Retina (tissue), 1 donor: ENCODE results near the gene WNT3A.

Experiments used
- DNase-seq: peaks from one replicate; pipeline ENCODE4 v3.0.0-alpha.2; 2016

The WNT3A gene

GRCh38 chr1:228088586-228089498, 82.0 kb downstream of the WNT3A start:
- no peak for DNase-seq

GRCh38 chr1:228089519-228090380, 83.0 kb downstream of the WNT3A start:
- no peak for DNase-seq

- no peak for DNase-seq
These were observed 83.8 kb downstream of the WNT3A start for GRCh38 chr1:228090613-228091081.

DNA sequence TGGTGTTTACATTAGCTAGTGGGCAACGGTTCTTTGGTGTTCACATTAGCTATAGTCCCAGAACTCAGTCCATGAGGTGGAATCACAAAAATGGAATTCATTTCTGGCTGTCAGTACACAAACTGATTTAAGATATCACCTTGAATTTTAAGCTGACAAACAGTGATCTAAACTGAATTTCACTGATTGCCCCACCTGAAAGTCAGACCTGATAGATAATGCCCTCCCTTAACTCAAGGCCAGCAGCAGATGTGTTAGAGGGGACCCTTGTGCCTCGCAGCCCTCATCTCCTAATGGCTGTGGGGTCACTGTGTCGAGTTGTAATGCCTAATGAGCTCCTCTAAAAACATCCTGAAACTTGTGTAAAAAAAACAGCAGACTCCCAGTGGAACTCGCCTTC, 84.3 kb downstream of the WNT3A start:
- no peak for DNase-seq

GRCh38 chr1:228092342-228093049, 85.7 kb downstream of the WNT3A start:
- no peak for DNase-seq

GRCh38 chr1:228093050-228093906, 86.5 kb downstream of the WNT3A start:
- DNase-seq = no peak

DNA sequence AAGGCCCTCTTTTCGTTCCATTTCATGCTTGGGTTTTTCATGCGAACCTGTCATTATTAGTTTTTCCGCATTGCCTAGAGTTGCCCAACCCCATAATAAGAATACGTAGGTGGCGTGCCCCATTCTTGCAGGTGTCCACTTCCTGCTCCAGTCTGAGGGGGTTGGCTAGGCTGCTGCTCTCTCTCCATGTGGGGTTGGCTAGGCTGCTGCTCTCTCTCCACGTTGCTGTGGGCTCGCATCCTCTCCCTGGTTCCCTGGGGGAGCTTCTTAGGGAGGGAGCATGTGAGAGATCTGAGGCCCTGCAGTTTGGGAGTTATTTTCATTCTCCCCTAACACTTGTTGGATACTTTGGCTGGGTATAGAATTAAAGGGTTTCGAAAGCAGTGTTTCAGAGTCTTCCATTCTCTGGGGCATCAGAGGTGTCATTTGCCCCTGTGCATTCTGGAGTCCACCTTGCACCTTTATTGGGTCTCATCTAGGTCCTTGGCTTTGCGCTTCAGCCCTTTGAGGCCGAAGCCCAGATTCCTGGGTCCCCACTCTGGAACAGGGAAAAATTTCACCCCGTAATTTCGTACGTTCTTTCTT, 87.7 kb downstream of the WNT3A start:
- no peak for DNase-seq

DNA sequence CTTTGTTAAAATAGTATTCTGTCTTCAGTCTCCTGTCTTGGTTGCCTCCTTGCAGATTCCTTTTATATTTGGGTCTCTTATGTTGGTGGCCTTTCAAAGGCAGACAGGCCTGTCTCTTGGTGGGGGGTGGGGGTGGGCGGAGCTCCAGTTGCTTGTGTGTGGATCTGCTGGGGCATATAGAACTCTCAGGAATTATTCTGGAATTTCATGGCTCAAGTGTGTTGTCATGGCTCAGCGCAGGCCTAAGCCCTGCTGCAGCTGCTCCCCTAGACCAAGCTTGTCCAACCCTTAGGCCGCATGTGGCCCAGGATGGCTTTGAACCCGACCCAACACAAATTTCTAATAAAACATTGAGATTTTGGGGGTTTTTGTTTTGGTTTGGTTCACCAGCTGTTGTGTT, 88.4 kb downstream of the WNT3A start:
- DNase-seq = no peak

DNA sequence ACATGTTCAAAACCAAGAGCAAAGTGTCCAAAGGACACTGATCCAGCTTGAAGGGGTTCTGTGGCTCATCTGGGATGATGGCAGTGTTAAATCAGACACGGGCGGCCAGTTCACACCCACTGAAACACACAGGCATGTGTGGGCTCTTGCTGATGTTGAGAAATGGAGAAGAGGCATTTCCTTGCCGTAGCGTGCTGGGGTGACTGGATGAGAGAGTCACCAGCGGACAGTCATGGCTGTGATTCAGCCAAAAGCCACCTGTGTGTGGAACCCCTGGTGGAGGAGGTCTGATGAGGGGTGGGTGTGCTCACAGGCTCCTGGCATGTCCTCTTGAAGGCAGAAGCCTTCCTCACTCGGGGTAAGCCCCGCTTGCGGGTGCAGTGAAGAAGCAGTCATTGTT, 89.1 kb downstream of the WNT3A start:
- DNase-seq = no peak

- DNase-seq = no peak
These were observed 89.9 kb downstream of the WNT3A start for GRCh38 chr1:228096416-228097332.

GRCh38 chr1:228097333-228098081, 90.7 kb downstream of the WNT3A start:
- no peak for DNase-seq

DNA sequence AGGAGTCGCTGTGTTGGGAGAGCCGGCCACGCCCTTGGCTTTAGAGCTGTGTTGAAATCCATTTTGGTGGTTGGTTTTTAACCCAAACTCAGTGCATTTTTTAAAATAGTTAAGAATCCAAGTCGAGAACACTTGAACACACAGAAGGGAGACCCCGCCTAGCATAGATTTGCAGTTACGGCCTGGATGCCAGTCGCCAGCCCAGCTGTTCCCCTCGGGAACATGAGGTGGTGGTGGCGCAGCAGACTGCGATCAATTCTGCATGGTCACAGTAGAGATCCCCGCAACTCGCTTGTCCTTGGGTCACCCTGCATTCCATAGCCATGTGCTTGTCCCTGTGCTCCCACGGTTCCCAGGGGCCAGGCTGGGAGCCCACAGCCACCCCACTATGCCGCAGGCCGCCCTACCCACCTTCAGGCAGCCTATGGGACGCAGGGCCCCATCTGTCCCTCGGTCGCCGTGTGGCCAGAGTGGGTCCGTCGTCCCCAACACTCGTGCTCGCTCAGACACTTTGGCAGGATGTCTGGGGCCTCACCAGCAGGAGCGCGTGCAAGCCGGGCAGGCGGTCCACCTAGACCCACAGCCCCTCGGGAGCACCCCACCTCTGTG, 91.6 kb downstream of the WNT3A start:
- DNase-seq = no peak

DNA sequence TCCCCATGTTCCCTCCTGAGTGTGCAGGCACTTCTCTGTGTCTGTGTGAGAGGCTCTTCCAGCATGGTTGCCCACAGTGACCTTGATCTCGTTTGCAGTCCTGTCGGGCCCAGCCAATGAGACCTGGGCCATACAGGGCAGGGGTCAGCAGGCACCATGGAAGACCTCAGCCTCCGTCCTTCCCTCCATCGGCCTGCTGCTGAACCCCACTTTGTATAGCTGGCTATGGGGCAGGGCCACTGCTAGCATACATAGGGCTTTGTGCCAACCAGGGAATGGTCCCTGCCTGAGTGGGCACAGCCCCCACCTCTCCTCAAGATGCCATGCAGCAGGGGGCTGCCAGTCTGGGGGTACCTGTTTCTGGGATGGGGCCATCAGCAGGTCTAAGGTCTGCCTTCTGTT, 92.5 kb downstream of the WNT3A start:
- no peak for DNase-seq

GRCh38 chr1:228100822-228101613, 94.2 kb downstream of the WNT3A start:
- no peak for DNase-seq

GRCh38 chr1:228101614-228101993, 94.8 kb downstream of the WNT3A start:
- DNase-seq = no peak

GRCh38 chr1:228101994-228102790, 95.4 kb downstream of the WNT3A start:
- DNase-seq = peak; percentile 63

DNA sequence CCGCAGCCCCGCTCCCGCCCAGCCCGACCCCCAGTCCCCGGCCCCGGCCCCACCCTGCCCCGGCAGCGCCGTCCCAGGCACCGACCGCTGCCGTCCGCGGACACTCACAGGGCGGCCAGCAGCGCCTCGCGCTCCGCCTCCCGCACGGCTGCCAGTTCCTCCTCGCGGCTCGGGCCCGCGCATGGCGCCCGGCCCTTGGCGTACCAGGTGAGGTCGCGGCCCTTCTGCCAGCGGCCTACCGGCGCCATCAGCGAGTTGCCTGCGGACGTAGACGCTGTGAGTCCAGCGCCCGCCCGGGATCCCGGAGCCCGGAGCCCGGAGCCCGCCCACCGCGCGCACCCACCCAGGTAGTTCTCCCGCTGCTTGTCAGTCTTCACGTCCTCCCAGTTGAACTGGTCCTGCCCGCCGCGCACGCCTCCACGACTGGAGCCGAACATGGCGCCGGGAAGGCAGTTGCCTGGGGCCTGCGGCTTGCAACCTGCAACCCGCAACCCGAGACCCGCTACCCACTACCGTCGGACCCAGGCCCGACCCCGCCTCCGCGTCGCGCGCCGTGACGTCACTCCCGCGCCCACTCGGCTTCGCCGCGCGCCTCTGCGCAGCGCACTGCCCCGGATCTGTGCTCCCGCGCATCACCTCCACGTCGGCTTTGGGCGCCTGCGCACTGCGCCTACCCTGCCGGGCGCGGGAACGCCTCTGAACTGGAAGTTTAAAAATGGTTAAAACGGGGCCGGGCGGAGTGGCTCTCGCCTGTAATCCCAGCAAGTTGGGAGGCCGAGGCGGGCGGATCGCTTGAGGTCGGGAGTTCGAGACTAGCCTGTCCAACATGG, 96.2 kb downstream of the WNT3A start, which contains the start of gene C1orf35:
Gene C1orf35, minus strand, starts transcription at position 535 of the 830 bp plus-strand sequence. Its CDS starts 98 bp downstream, at position 437.
- peak; percentile 98 for DNase-seq
